Stimulated activated CD4-positive, alpha-beta T cell treated with anti-CD3 and anti-CD28 coated beads, Interleukin-2, amount 100 ng/mL, for 24 hours (primary cell): ENCODE data around the gene TARBP2.
"Not testable (repeated sequence)": the region's sequence is repeated elsewhere in the genome, so short reads cannot be mapped to it uniquely, and the experiment has no call there.

Experiments
- DNase-seq, 2 donors: peaks; one replicate each; pipeline ENCODE4 v3.0.0-alpha.2; 2020

The TARBP2 gene

DNA sequence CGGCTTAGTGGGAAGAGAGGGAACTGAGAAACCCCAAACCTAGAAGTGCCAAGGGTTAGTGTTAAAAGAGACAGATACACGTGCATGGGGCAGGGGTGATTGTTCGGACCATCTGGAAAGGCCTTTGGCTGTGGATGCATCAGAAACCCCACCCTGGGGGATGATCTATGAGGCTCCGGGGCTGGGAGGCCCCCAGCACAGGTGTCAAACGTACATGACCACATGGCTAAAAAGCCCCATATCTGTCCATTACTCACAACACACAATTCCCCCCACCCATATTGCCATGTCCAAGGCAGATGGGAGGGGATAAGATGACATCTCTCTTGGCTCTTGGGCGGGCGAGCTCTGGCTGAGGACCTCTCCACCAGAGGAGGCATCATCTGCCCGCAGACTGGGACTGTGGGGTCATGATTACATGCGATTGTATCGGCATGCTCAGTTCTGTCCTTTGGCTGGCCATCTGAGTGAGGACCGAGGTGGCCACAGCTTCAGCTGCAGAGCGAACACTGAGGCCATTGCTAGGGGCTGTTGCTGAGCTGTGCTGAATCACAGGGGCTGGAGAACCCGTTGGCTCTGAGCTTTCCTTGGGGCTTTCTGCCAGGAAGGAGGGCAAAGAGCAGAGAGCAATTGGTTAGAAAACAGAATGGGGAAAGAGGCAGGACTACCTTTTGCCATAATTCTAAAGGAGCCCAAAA, 15.8 kb downstream of the TARBP2 start:
- DNase-seq: no peak

DNA sequence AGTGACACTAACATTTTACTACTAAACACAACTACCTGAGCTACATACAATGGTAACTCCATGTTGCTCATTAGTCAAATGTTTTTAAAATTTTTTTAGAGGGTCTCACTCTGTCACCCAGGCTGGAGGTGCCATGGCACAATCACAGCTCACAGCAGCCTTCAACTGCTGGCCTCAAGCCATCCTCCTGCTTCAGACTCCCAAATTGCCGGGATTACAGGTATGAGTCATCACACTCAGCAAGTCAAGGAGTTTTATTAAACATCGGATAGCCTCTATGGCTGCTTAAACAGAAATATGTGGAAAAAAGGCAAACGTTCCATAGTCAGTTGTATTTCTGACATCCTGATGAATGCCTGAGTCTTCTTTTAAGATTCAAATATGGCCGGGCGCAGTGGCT, 17.3 kb downstream of the TARBP2 start:
- no peak for DNase-seq

DNA sequence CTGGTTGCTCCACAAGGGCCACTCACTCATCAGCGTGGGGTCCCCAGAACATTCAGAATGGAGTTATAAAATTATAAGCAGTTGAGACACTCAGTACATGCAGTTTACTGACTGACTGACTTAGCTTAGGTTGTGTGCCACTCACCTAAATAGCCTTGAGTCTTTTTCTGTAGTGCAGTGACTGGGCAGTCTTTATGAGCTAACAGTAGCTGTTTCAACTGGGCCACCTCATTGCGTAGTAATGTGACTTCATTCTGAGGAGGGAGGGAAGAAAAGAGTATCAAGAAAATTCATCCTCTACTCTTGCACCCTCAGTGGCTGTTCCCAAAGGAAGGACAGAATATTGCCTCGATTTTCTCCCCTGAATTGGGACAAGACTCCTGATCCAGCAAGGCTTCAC, 22.0 kb downstream of the TARBP2 start:
- DNase-seq: no peak

- DNase-seq: no peak
These were observed 23.4 kb downstream of the TARBP2 start for GRCh38 chr12:53524476-53524875.

GRCh38 chr12:53530061-53530460, 29.0 kb downstream of the TARBP2 start:
- no peak for DNase-seq

DNA sequence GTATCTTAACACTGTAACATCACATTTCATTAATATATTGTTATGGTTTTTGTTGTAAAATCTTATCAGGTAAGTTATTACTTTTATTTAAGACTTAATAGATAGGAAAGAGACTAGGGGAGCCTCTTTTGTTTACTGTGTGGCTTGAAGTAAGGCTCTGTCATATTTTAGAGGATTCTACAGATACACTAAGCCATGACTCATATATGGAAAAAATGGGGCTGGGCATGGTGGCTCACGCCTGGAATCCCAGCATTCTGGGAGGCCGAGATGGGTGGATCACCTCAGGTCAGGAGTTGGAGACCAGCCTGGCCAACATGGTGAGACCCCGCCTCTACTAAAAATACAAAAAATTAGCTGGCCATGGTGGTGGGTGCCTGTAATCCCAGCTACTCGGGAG, 29.8 kb downstream of the TARBP2 start:
- no peak for DNase-seq

GRCh38 chr12:53532021-53532420, 30.9 kb downstream of the TARBP2 start:
- DNase-seq: no peak

GRCh38 chr12:53532524-53533445, 31.7 kb downstream of the TARBP2 start:
- DNase-seq: no peak

GRCh38 chr12:53533471-53533870, 32.4 kb downstream of the TARBP2 start:
- DNase-seq: no peak

DNA sequence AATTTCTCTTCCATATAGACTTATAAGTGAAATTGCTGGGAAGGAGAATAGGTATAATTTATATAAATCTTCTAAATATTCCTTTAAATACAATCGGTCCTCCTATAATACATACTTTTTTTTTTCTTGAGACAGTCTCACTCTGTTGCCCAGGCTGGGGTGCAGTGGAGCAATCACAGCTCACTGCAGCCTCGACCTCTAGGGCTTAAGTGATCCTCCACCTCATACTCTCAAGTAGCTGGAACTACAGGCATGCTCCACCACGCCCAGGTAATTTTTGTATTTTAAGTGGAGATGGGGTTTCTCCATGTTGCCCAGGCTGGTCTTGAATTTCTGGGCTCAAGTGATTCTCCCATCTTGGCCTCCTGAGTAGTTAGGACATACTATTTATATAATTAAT, 35.9 kb downstream of the TARBP2 start:
- no peak for DNase-seq

DNA sequence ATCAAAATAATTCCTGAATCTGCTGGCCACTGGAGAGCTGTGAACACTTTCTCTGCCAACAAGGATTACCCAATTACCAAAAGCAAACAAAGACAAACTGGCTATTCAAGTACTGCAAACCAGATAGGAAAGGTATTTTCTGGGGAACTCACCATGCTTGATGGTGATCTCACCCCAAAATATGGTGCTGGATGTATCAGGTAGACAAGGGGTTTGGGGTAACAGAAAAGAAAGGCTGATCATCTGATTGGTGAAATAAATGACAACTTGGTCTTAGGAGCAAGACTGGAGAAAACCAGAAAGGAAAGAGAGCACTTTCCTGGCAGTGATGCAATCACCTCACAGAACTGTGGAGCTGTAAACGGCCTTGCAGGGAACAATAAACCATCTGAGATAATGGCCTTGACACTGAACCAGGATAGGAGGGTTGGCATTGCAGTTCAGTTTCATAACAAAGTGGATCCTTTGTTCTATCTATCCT, 37.2 kb downstream of the TARBP2 start:
- no peak for DNase-seq

GRCh38 chr12:53539526-53539925, 38.4 kb downstream of the TARBP2 start:
- no peak for DNase-seq

GRCh38 chr12:53543539-53543938, 42.5 kb downstream of the TARBP2 start:
- DNase-seq: peak; percentile 43 to 49

DNA sequence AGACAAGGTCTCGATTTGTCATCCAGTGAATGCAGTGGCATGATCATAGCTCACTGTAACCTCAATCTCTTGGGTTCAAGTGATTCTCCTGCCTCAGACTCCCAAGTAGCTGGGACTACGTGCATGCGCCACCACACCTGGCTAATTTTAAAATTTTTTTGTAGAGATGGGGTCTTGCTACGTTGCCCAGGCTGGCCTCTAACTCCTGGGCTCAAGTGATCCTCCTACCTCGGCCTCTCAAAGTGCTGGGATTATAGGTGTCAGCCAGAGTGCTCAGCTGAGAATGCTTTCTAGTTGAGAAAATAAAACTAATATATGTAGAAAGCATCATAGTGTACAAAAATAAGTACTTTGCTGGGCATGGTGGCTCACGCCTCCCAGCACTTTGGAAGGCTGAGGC, 47.3 kb downstream of the TARBP2 start:
- DNase-seq: not testable (repeated sequence)

DNA sequence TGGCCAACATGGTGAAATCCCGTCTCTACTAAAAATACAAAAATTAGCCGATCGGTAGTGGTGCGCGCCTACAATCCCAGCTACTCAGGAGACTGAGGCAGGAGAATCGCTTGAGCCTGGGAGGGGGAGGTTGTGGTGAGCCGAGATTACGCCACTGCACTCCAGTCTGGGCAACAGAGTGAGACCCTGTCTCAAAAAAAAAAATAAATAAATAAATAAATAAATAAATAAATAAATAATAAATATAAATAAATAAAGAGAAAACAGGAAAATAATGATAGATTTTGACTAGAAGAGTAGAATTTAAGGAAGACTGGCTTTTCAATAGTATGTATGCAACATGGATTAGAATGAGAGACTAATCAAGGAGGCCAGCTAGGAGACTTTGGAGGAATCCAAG, 49.0 kb downstream of the TARBP2 start:
- DNase-seq: not testable (repeated sequence)

GRCh38 chr12:53550595-53550994, 49.5 kb downstream of the TARBP2 start:
- DNase-seq: no peak

GRCh38 chr12:53551889-53552291, 50.8 kb downstream of the TARBP2 start:
- DNase-seq: no peak

- no peak for DNase-seq
These were observed 51.6 kb downstream of the TARBP2 start for GRCh38 chr12:53552361-53553327.
